ENCODE data around the gene FOXO4. TPM values are rescaled to one million over a fixed set of nuclear protein-coding genes. Genes with fewer than 3 reads are reported as not detected.

Gene FOXO4
- total and polyA plus RNA-seq, 2 experiments from 2014 or later: 8.0 to 31.4 TPM

- DNase-seq (ENCODE audit: low spot score) (no peak), ATAC-seq (no peak)
- Histone ChIP-seq H4K20me1 (replicated peaks; ENCODE audit: insufficient read depth) (no peaks in the 10 kb centered on the region), H3K79me2 (replicated peaks; ENCODE audit: insufficient read depth) (no peaks in the 10 kb centered on the region), H3K4me2 (no peak overlapping the region), H3K36me3 (ENCODE audit: insufficient read depth) (no peaks in the 10 kb centered on the region), H3K4me1 (ENCODE audit: insufficient read depth) (peaks cover 19% of the 10 kb centered on the region), H3K4me3 (no peak overlapping the region), H3F3A (replicated peaks; ENCODE audit: low read depth) (0 out of 2 replicates have a peak, but pooled peaks cover 2% of the 10 kb centered on the region), H3K27me3 (ENCODE audit: insufficient read depth) (peaks cover 23% of the 10 kb centered on the region; the same call in 1 of the 2 replicates), H3K9me2 (ENCODE audit: insufficient read depth) (no peaks in the 10 kb centered on the region), H3K27ac (ENCODE audit: low read depth) (no peak overlapping the region), H2AFZ (no peak overlapping the region)
- Mint-ChIP-seq H3K4me3 (no peak overlapping the region), H3K4me1 (peaks cover 28% of the 10 kb centered on the region), H3K36me3 (ENCODE audit: low read depth) (no peaks in the 10 kb centered on the region), H3K9me3 (no peaks in the 10 kb centered on the region), H3K27me3 (ENCODE audit: insufficient read depth, low read depth, poor library complexity) (peaks cover 2% of the 10 kb centered on the region), H3K27ac (no peak overlapping the region)
- no peak for TF ChIP-seq JUNB (IDR thresholded peaks at IDR 0.05; ENCODE audit: unreplicated experiment)
- TF ChIP-seq REST (IDR thresholded peaks at IDR 0.05; ENCODE audit: unreplicated experiment): no peak
- TF ChIP-seq STAT1 (IDR thresholded peaks at IDR 0.05; ENCODE audit: unreplicated experiment): no peak
- no peak for TF ChIP-seq EZH2 (IDR thresholded peaks at IDR 0.05; ENCODE audit: low read depth, unreplicated experiment)
- no peak for TF ChIP-seq CTCF (conservative IDR thresholded peaks at IDR 0.05; ENCODE audit: low read depth in 2 of 2)
- no peak for TF ChIP-seq ZNF462 (CRISPR knock-in tag; IDR thresholded peaks at IDR 0.05)
- TF ChIP-seq ETS1 (IDR thresholded peaks at IDR 0.05): no peak
- no peak for TF ChIP-seq EZH2phosphoT487 (IDR thresholded peaks at IDR 0.05; ENCODE audit: unreplicated experiment)
- no peak for TF ChIP-seq ZNF114 (CRISPR knock-in tag; IDR thresholded peaks at IDR 0.05)
Observed at GRCh38 chrX:71107762-71108360, 12.2 kb downstream of the FOXO4 start.

Data from GM23338 (cell line).